ENCODE results near the gene IFNL2.
"Not testable (repeated sequence)": the region's sequence is repeated elsewhere in the genome, so short reads cannot be mapped to it uniquely, and the experiment has no call there.

The IFNL2 gene

DNA sequence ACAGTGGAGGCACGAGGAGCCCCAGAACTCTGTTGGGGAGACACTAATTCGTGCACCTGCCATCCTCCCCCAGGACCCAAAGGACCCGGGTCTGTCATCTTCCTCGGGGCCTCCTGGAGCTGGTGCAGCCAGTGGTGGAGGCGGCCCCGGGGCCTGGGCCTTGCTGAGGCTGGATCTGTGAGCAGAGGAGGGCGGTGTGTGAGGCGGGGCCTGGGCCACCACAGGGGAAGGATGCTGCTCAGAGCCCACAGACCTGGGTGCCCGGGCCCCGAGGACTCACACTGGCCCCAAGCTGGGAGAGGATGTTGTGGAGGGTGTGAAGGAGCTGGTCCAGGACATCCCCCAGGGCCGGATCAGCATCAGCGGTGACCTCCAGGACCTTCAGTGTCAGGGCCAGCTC, 31.7 kb upstream of the IFNL2 start:
- Histone ChIP-seq H3K9me3 (no peaks in the 10 kb centered on the region), H3K27me3 (peaks cover 0 to 46% of the 10 kb centered on the region in 2 donors), H3K4me3 (no peak overlapping the region), H3K36me3 (no peaks in the 10 kb centered on the region), H3K27ac (no peak overlapping the region), H3K4me1 (no peaks in the 10 kb centered on the region)
- no peak for DNase-seq
- no peak for TF ChIP-seq CTCF (IDR thresholded peaks at IDR 0.05)
- intact Hi-C loops (cut with DNase I; ENCODE audit: low total_unique reads) = no loop called here

GRCh38 chr19:39237200-39238184, 30.7 kb upstream of the IFNL2 start:
- intact Hi-C loops (cut with DNase I; ENCODE audit: low total_unique reads) = no loop called here
- no peak overlapping the region for H3K4me3 ChIP-seq
- no peaks in the 10 kb centered on the region for H3K4me1 ChIP-seq
- H3K27me3 ChIP-seq = peaks cover 0 to 40% of the 10 kb centered on the region in 2 donors
- TF ChIP-seq CTCF (IDR thresholded peaks at IDR 0.05) = no peak
- H3K36me3 ChIP-seq = no peaks in the 10 kb centered on the region
- no peak overlapping the region for H3K27ac ChIP-seq
- no peaks in the 10 kb centered on the region for H3K9me3 ChIP-seq
- no peak for DNase-seq

DNA sequence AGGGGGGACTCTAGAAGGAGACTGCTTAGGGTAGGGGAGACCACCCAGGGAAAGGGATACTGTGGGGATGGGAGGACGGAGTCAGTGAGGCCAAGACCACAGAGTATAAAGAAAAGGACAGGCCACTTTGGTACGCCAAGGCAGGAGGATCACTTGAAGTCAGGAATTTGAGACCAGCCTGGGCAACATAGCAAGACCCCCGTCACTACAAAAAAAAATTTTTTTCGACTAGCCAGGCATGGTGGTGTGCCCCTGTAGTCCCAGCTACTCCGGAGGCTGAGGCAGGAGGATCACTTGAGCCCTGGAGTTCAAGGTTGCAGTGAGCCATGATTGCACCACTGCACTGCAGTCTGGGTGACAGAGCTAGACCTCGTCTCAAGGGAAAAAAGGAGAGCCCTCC, 30.0 kb upstream of the IFNL2 start:
- H3K4me1 ChIP-seq = no peaks in the 10 kb centered on the region
- peaks cover 0 to 40% of the 10 kb centered on the region in 2 donors for H3K27me3 ChIP-seq
- no peak for TF ChIP-seq CTCF (IDR thresholded peaks at IDR 0.05)
- intact Hi-C loops (cut with DNase I; ENCODE audit: low total_unique reads) = no loop called here
- H3K4me3 ChIP-seq = no peak overlapping the region
- H3K27ac ChIP-seq = no peak overlapping the region
- H3K9me3 ChIP-seq = no peaks in the 10 kb centered on the region
- H3K36me3 ChIP-seq = no peaks in the 10 kb centered on the region
- DNase-seq = no peak

DNA sequence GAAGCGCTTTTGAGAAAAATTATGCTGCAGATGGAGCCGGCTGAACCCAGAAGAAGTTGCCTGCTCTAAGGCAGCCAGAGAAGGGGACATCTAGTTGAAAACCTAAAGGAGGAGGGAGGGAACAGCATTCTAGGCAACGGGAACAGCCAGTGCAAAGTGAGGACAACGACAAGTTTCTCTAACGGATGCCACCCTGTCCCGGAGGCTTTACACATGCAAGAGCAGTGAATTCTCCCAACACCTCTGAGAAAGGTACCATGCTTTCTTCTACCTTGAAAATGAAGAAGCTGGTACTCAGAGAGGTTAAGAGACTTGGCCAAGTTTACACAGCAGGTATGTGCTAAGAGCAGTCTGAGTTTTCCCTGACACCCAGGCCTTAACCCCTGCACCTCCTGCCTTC, 29.3 kb upstream of the IFNL2 start:
- intact Hi-C loops (cut with DNase I; ENCODE audit: low total_unique reads) = no loop called here
- H3K9me3 ChIP-seq = no peaks in the 10 kb centered on the region
- no peaks in the 10 kb centered on the region for H3K4me1 ChIP-seq
- H3K4me3 ChIP-seq = no peak overlapping the region
- DNase-seq = no peak
- H3K27me3 ChIP-seq = peaks cover 0 to 41% of the 10 kb centered on the region in 2 donors
- no peaks in the 10 kb centered on the region for H3K36me3 ChIP-seq
- TF ChIP-seq CTCF (IDR thresholded peaks at IDR 0.05) = no peak
- no peak overlapping the region for H3K27ac ChIP-seq

- intact Hi-C loops (cut with DNase I; ENCODE audit: low total_unique reads) = no loop called here
- no peaks in the 10 kb centered on the region for H3K36me3 ChIP-seq
- H3K9me3 ChIP-seq = no peaks in the 10 kb centered on the region
- no peak for DNase-seq
- H3K27me3 ChIP-seq = peaks cover 0 to 48% of the 10 kb centered on the region in 2 donors
- no peak for TF ChIP-seq CTCF (IDR thresholded peaks at IDR 0.05)
- H3K4me1 ChIP-seq = no peaks in the 10 kb centered on the region
- H3K4me3 ChIP-seq = no peak overlapping the region
- no peak overlapping the region for H3K27ac ChIP-seq
These were observed 27.8 kb upstream of the IFNL2 start for GRCh38 chr19:39240421-39240820.

- H3K9me3 ChIP-seq; H3K4me3 ChIP-seq; H3K36me3 ChIP-seq; H3K27ac ChIP-seq; DNase-seq; intact Hi-C loops (cut with DNase I; ENCODE audit: low total_unique reads): not testable (repeated sequence)
- H3K4me1 ChIP-seq = peaks cover 0 to 13% (median 5%) of the 10 kb centered on the region in 4 donors
- H3K27me3 ChIP-seq = peaks cover 0 to 44% of the 10 kb centered on the region in 2 donors
These were observed 24.5 kb upstream of the IFNL2 start for GRCh38 chr19:39243741-39244140.

- not testable (repeated sequence) for H3K4me3 ChIP-seq, H3K9me3 ChIP-seq
- peaks cover 0 to 52% of the 10 kb centered on the region in 2 donors for H3K27me3 ChIP-seq
These were observed 23.6 kb upstream of the IFNL2 start, which contains the start of gene IFNL3 for GRCh38 chr19:39244410-39245100. TSS of gene IFNL3 (minus strand) at chr19:39245006. CDS start at chr19:39244967, 39 bp downstream.

GRCh38 chr19:39245166-39245565, 23.0 kb upstream of the IFNL2 start:
- H3K4me3 ChIP-seq; intact Hi-C loops (cut with DNase I; ENCODE audit: low total_unique reads); H3K36me3 ChIP-seq; H3K27ac ChIP-seq; H3K9me3 ChIP-seq; DNase-seq: not testable (repeated sequence)
- Histone ChIP-seq H3K27me3 (peaks cover 0 to 55% of the 10 kb centered on the region in 2 donors), H3K4me1 (peaks cover 0 to 13% (median 5%) of the 10 kb centered on the region in 4 donors)

More at GRCh38 chr19:39244410-39245100, 23.6 kb upstream of the IFNL2 start, which contains the start of gene IFNL3:
- H3K27ac ChIP-seq; DNase-seq; H3K36me3 ChIP-seq; intact Hi-C loops (cut with DNase I; ENCODE audit: low total_unique reads): not testable (repeated sequence)
- peaks cover 0 to 13% (median 5%) of the 10 kb centered on the region in 4 donors for H3K4me1 ChIP-seq
